Gastrocnemius medialis (tissue), 4 donors: Measurements from ENCODE around the gene SEC22C. TPM values are rescaled to one million over a fixed set of nuclear protein-coding genes. Genes with fewer than 3 reads are reported as not detected.

Experiments used
- ATAC-seq, 2 donors: fragments of 150-250 bp; one replicate each; pipeline ENCODE4 v1.9.1; 2016
- DNase-seq, 2 donors: peaks; one replicate each; pipeline ENCODE4 v3.0.0-alpha.2; 2019
- H3K27ac ChIP-seq, 4 donors: fragments of 200-600 bp; sonication (generic); 1 replicate in 1 of 4; 2 replicates in 3 of 4; pipeline ENCODE4 v1.5.1; 2016 to 2018; ENCODE audit warnings: mild to moderate bottlenecking in 2 of 4, moderate library complexity in 1 of 4
- H3K27me3 ChIP-seq, 3 donors: fragments of 200-600 bp; sonication (generic) in 2 of 3; 1 replicate in 1 of 3; 2 replicates in 2 of 3; pipeline versions ENCODE4 v1.5.1 to v1.6.0; 2016 to 2019; ENCODE audit warnings: mild to moderate bottlenecking in 1 of 3, moderate library complexity in 1 of 3
- H3K36me3 ChIP-seq, 2 donors: fragments of 200-600 bp; sonication (generic) in 1 of 2; one replicate each; pipeline ENCODE4 v1.5.1; 2017 to 2018
- H3K4me1 ChIP-seq, 2 donors: fragments of 200-600 bp; sonication (generic) in 1 of 2; one replicate each; pipeline ENCODE4 v1.5.1; 2016 to 2017; ENCODE audit warnings: mild to moderate bottlenecking in 2 of 2
- H3K4me3 ChIP-seq, 4 donors: fragments of 200-600 bp; sonication (generic) in 3 of 4; 1 replicate in 1 of 4; 2 replicates in 3 of 4; pipeline ENCODE4 v1.5.1; 2016 to 2019; ENCODE audit warnings: mild to moderate bottlenecking in 2 of 4
- H3K9me3 ChIP-seq, 3 donors: fragments of 200-600 bp; sonication (generic) in 2 of 3; 1 replicate in 1 of 3; 2 replicates in 2 of 3; pipeline ENCODE4 v1.5.1; 2016 to 2019
- CTCF ChIP-seq, 5 experiments: fragments of 450-650 bp in 3 of 5; fragments of 200-600 bp in 2 of 5; sonication (generic) in 2 of 5; IDR thresholded peaks in 4 of 5; conservative IDR thresholded peaks in 1 of 5; 1 replicate in 4 of 5; 2 replicates in 1 of 5; pipeline ENCODE4 v1.5.1; 2016 to 2019; ENCODE audit warnings: antibody characterized with exemption in 5 of 5, mild to moderate bottlenecking in 3 of 5, moderate library complexity in 3 of 5
- POLR2A ChIP-seq, 2 donors: fragments of 450-650 bp; IDR thresholded peaks; one replicate each; pipeline ENCODE4 v1.6.1; 2017; ENCODE audit warnings: antibody characterized with exemption in 2 of 2, mild to moderate bottlenecking in 2 of 2, moderate library complexity in 2 of 2
- in situ Hi-C, 4 donors: fragments of 200-750 bp; cut with MboI; loops; one replicate each; pipeline versions ENCODE4 v1.15.0 to v1.8.0; 2017; ENCODE audit warnings: low sequenced_read_pairs in 4 of 4
- intact Hi-C: fragments of 100-400 bp; cut with DNase I; formaldehyde crosslinking; loops from one replicate; pipeline ENCODE4 v1.15.1; 2023; ENCODE audit warnings: low total_unique reads
- total RNA-seq, 4 donors: library from RNA; depleted of rRNA; stranded (reverse); fragments of >200 nt; gene quantifications; one replicate each; pipeline versions ENCODE4 v1.1.0 to v1.2.3, GENCODE V29; 2016

SEC22C gene
- total RNA-seq, 4 donors from 2014 or later, result 35.5 to 54.6 (median 40.6) TPM

- Histone ChIP-seq H3K9me3 (no peaks in the 10 kb centered on the region), H3K4me3 (no peak overlapping the region), H3K27ac (no peak overlapping the region), H3K4me1 (no peaks in the 10 kb centered on the region), H3K27me3 (no peaks in the 10 kb centered on the region), H3K36me3 (no peaks in the 10 kb centered on the region)
- TF ChIP-seq POLR2A (IDR thresholded peaks at IDR 0.05) (no peak), CTCF (IDR thresholded peaks at IDR 0.05 in 4 of 5, conservative IDR thresholded peaks at IDR 0.05 in 1 of 5) (no peak)
- intact Hi-C loops, result no loop called here
- DNase-seq (peak in 1 of 2 donors; percentile 3), ATAC-seq (no peak)
- in situ Hi-C loops, result no loop called here
Measured at GRCh38 chr3:42509111-42509510, 72.7 kb downstream of the SEC22C start.

DNA sequence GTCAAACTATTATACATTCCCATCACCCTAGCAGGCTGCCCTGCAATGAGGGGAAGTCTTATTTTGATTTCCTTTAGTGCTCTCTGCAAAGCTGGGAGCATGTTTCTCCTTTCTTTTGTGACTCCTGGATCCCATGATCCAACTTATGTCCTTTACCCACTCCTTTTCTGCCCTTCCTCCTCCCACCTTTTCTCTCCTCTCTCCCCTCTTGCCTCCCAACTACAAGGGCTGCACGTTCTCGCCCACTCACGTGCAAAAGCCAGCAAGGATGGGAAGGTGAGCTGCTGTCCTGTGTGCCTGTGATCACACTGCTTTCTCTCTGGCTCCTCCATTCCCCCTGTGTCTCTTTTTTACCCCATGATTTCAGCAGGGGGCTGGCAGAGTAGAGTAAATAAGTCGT lies 73.2 kb downstream of the SEC22C start:
- H3K9me3 ChIP-seq, result no peaks in the 10 kb centered on the region
- no peak overlapping the region for H3K27ac ChIP-seq
- no peaks in the 10 kb centered on the region for H3K4me1 ChIP-seq
- in situ Hi-C loops, result no loop called here
- intact Hi-C loops, result no loop called here
- DNase-seq (no peak), ATAC-seq (no peak)
- H3K27me3 ChIP-seq, result peaks cover 0 to under 1% (median 0%) of the 10 kb centered on the region in 3 donors
- no peak overlapping the region for H3K4me3 ChIP-seq
- H3K36me3 ChIP-seq, result no peaks in the 10 kb centered on the region
- no peak for TF ChIP-seq CTCF (IDR thresholded peaks at IDR 0.05 in 4 of 5, conservative IDR thresholded peaks at IDR 0.05 in 1 of 5)
- no peak for TF ChIP-seq POLR2A (IDR thresholded peaks at IDR 0.05)

GRCh38 chr3:42507761-42508335 lies 73.9 kb downstream of the SEC22C start:
- peak in 1 of 2 donors; percentile 6 for DNase-seq

DNA sequence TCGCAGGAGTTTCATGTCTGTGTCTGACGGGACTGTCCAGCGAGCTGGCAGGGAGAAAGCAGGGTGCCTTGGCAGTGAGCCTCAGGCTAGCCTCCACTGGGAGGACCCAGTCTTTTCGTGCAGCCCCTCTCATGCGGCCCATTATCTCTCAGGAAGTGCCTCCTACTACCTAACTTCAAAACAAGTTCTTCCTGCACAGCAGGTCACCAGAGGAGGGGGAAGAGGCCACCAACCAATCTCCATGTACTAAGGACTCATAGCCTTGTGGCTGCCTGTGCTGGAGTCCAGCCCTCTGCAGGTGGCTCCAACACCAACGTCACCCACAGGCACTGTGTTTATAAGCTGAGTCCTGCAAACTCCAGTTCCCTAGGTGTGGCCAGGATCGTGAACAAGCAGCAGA lies 74.5 kb downstream of the SEC22C start:
- no peak overlapping the region for H3K27ac ChIP-seq
- no peaks in the 10 kb centered on the region for H3K36me3 ChIP-seq
- H3K9me3 ChIP-seq, result no peaks in the 10 kb centered on the region
- DNase-seq, result peak in 1 of 2 donors; percentile 2
- H3K4me3 ChIP-seq, result no peak overlapping the region
- in situ Hi-C loops, result no loop called here
- no peak for TF ChIP-seq POLR2A (IDR thresholded peaks at IDR 0.05)
- TF ChIP-seq CTCF (IDR thresholded peaks at IDR 0.05 in 4 of 5, conservative IDR thresholded peaks at IDR 0.05 in 1 of 5), result no peak
- no peak for ATAC-seq
- intact Hi-C loops, result no loop called here
- peaks cover 0 to 5% of the 10 kb centered on the region in 2 donors for H3K4me1 ChIP-seq
- peaks cover 2 to 11% (median 7%) of the 10 kb centered on the region in 3 donors for H3K27me3 ChIP-seq

More at GRCh38 chr3:42507761-42508335, 73.9 kb downstream of the SEC22C start:
- intact Hi-C loops, result no loop called here
- Histone ChIP-seq H3K36me3 (no peaks in the 10 kb centered on the region), H3K27me3 (peaks cover 0 to 7% (median 4%) of the 10 kb centered on the region in 3 donors), H3K4me1 (peaks cover 0 to 2% of the 10 kb centered on the region in 2 donors), H3K27ac (no peak overlapping the region), H3K4me3 (no peak overlapping the region), H3K9me3 (no peaks in the 10 kb centered on the region)
- TF ChIP-seq POLR2A (IDR thresholded peaks at IDR 0.05), result no peak
- no peak for TF ChIP-seq CTCF (IDR thresholded peaks at IDR 0.05 in 4 of 5, conservative IDR thresholded peaks at IDR 0.05 in 1 of 5)
- ATAC-seq, result no peak
- in situ Hi-C loops, result no loop called here
